Stimulated activated CD8-positive, alpha-beta memory T cell treated with anti-CD3 and anti-CD28 coated beads, Interleukin-7, amount 100 ng/mL, for 4 hours (primary cell): ENCODE results near the gene SINHCAF.
"Not testable (repeated sequence)": the region's sequence is repeated elsewhere in the genome, so short reads cannot be mapped to it uniquely, and the experiment has no call there.

Experiments used
- DNase-seq, 2 donors: peaks; one replicate each; pipeline ENCODE4 v3.0.0-alpha.2; 2020; ENCODE audit warnings: low read depth in 2 of 2

The SINHCAF gene

DNA sequence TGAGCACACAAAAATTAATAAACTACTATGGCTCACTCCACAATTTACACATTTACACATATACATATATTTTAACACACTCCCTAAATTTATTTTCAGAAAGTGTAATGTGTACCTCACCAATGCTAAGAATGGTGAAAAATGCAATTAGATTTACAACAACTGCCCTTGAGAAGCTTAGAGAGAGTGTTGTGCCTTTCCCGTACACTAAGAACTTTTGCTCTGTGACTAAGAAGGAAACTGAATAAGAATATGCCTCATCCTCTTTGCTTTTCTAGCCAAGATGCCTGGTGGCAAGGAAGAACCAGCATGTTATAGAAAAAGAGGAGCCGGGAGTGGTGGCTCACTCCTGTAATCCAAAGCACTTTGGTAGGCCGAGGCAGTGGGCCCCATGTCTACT is 62.3 kb downstream of the SINHCAF start:
- DNase-seq = no peak

- no peak for DNase-seq
Observed at GRCh38 chr12:31261744-31262143, 64.2 kb downstream of the SINHCAF start.

- DNase-seq = no peak
Observed at GRCh38 chr12:31260840-31261239, 65.1 kb downstream of the SINHCAF start.

GRCh38 chr12:31259136-31259886 is 66.6 kb downstream of the SINHCAF start:
- no peak for DNase-seq

DNA sequence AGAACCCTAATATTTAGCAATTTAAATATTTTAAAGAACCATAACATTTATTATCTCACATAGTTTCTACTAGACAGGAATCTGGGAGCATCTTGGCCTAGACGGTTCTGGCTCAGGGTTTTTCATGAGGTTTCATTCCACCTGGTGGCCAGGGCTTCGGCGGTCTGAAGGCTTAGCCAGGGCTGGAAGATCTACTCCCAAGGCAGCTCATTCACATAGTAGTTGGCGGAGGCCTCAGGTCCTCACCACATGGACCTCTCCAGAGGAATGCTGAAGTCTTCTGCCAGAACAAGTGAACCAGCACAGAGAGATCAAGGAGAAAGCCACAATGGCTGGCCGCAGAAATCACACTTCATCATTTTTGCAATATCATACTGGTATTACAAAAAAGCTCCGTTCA is 68.2 kb downstream of the SINHCAF start:
- no peak for DNase-seq

- DNase-seq = not testable (repeated sequence)
Observed at GRCh38 chr12:31251707-31252611, 74.0 kb downstream of the SINHCAF start.

- no peak for DNase-seq
Observed at GRCh38 chr12:31250179-31250578, 75.8 kb downstream of the SINHCAF start.

GRCh38 chr12:31249356-31249755 is 76.6 kb downstream of the SINHCAF start:
- no peak for DNase-seq

DNA sequence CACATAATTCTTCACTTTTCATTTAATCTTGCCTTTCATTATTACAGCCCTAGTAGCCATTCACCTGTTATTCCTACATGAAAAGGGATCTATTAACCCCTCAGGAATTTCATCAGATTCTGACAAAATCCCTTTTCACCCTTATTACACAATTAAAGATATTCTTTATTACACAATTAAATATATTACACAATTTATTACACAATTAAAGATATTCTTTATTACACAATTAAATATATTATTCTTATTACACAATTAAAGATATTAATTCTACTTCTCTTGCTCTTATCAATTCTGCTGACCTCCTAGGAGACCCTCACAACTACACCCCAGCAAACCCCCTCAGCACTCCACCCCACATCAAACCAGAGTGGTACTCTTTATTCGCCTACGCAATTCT is 77.1 kb downstream of the SINHCAF start:
- no peak for DNase-seq

DNA sequence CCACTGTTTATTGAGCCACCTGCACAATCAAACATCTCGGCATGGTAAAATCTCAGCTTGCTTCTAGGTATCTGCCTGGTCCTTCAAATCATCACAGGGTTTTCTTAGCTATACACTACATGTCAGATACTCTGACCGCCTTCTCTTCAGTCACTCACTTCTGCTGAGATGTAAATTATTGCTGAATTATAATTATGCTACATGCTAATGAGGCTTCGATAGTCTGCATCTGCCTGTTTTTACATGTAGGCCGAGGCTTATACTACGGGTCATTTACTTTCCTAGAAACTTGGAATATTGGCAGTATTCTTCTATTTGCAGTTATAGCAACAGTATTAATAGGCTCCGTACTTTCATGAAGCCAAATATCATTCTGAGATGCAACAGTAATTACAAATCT is 77.6 kb downstream of the SINHCAF start:
- DNase-seq = no peak

GRCh38 chr12:31246470-31246850 is 79.5 kb downstream of the SINHCAF start:
- DNase-seq = no peak

- no peak for DNase-seq
Observed at GRCh38 chr12:31245822-31246469, 80.0 kb downstream of the SINHCAF start.

DNA sequence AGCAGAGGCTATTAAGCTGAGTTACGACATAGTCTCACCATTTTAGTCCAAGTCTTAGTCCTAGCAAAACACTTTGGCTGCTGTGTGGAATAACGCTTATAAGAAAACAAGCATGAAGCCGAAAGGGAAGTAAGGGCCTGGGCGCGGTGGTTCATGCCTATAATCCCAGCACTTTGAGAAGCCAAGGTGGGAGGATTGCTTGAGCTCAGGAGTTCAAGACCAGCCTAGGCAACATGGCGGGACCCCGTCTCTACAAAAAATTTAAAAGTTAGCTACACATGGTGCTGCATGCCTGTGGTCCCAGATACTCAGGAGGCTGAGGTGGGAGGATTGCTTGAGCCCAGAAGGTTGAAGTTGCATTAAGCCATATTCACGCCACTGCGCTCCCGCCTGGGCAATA is 83.5 kb downstream of the SINHCAF start:
- DNase-seq = not testable (repeated sequence)

DNA sequence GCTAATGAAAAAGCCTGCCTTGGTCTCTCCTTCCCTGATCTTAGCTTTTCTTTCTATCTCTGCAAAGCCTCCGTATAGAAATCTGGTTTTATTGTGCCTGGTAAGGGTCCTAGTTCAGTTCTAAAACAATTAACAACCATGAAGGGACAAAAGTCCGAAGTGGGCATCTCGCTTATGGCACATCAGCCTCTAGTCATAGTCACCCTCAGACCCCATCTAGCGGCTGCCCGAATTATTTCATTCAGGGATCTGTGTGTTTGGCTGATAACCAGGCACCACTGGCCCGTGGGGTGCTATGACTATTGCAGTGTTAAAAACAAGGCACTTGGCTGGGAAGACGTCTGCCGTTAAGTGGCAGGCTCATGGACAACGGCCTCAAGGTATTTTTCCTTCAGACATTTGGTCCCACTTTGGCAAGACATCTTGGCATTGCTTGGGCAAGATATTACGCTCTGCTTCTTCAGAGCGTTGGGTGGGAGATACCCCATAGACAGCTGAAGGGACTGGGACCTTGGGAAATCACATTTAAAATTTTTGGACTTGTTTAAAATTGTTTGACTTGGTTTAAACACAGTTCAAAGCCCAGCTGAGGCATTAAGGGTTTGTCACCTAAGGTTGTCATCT is 87.1 kb downstream of the SINHCAF start:
- DNase-seq = peak; percentile 19 to 20

DNA sequence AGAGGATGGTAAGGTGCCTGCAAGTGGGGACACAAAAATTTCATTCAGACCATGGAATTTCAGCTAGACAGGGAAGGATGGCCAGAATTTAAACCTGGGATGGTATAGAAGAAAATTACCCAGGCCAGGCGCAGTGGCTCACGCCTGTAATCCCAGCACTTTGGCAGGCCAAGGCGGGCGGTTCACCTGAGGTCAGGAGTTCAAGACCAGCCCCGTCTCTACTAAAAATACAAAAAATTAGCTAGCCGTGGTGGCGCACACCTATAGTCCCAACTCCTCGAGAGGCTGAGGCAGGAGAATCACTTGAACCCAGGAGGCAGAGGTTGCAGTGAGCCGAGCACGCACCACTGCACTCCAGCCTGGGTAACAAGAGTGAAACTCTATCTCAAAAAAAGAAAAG is 87.6 kb downstream of the SINHCAF start:
- not testable (repeated sequence) for DNase-seq

GRCh38 chr12:31236998-31237637 is 88.8 kb downstream of the SINHCAF start:
- no peak for DNase-seq

DNA sequence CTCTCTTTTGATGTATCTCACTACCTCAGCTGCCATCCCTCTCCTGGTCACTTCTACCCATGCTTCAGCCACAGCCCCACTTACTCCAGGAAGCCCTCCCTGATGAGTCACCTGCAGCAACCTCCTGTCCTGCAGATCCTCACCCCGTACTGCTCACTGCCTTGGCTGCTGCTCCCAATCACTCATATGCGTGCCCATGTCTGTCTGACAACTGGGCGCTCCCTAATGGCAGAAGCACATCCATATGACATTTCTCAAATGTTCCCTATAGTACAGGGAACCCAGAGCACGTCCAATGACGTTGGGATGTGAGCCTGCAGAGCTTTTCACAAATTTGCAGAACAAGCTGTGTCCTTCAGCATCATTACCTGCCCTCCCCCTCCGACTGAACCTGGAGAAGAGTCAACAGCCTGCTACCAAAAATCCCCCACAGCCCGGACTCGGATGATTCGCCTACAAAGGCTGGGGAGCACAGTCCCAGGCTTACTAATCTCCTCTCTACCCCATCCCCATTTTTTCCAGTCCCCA is 90.0 kb downstream of the SINHCAF start:
- DNase-seq = no peak

DNA sequence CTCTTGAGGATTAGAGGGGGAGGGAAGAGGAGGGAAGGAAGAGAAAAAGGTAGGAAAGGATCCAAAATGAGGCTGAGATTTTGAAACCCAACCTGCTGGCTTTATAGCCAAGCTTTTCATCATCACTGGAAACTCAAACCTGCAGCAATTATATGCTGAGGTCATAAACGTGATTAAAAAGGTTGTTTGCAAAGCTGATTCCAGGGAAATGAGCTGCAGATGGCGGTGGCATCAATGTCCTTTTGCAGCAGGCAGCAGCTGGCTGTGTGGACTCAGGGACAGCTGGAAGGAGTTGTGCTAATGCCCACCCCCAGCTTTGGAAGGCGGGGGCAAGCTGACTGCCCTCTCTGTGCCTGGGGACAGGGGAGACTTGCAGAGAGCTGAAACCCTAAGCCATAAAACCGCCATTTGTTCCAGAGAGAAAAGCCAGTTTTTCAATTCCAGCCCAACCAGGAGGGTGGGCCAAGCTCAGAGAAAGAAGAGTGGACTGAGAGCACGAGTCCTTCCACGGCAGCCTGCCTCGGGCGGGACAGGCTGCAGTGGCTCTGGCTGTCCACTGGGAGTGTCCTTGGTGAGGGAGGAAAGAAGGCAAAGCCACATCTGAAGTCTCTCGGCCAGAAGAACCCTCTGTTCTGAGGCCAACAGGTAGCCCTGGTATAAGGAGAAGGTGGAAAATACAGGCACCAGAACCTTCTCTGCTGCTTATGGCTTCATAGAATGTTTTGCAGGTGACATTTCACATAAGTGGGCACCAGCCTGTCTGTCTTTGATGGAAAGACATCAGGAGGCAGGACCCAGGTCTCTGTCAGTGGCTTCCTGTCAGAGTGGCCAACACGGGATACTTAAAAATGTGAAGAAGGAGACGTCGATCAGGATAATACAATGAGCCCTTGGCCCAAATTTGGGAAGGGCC is 90.7 kb downstream of the SINHCAF start:
- DNase-seq = no peak

- no peak for DNase-seq
Observed at GRCh38 chr12:31234053-31234840, 91.7 kb downstream of the SINHCAF start.
